Dermis microvascular lymphatic vessel endothelial cell (primary cell): Measurements from ENCODE around the gene TAF1B. TPM values are rescaled to one million over a fixed set of nuclear protein-coding genes. Genes with fewer than 3 reads are reported as not detected.

Experiments
- DNase-seq, 2 donors: peaks; one replicate each; pipeline versions ENCODE4 v3.0.0 to v3.0.0-alpha.2; 2010; ENCODE audit warnings: low read depth in 2 of 2
- total RNA-seq: library from RNA; depleted of rRNA; stranded (reverse); fragments of >200 nt; gene quantifications from 2 replicates; pipeline ENCODE4 v1.2.1, GENCODE V29; 2014

TAF1B gene
- total RNA-seq, 1 donor from 2014 or later, result 25.7 TPM

DNA sequence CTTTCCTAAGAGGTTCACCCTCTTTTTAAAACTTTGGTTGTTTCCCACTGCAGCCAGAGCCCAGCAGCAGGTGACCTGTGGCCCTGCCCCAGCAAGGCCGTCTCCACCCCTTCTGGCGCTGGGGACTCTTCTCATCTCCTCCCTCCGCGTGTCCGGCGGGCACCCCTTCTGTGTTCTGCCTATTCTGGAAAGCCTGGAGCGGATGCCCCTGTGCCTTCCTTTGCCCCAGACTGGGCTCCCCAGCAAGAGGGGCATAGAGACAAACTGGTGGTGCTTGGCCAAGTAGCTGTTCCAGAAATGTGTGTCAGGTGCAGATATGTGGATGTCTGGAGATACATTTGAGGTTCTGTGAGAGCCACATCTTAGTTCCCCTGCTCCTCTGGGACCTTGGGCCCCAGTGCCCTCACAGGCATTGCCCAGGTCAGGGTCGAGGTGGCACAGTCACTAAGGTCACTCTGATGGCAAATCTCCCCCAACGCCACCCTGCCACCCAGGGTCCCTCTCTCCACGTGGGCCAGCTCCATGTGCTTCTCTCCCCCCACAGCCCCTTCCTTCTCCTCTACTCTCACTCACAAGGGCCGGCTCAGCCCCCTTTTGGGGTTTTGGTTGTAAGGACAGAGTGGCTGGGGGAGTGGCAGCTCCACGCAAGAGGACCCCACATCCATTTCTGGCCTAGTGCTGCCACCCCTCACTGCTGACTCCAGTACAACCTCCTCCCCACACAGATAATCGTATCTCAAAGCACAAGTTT is 35.5 kb upstream of the TAF1B start:
- no peak for DNase-seq

GRCh38 chr2:9808334-9809063 is 34.8 kb upstream of the TAF1B start:
- no peak for DNase-seq

DNA sequence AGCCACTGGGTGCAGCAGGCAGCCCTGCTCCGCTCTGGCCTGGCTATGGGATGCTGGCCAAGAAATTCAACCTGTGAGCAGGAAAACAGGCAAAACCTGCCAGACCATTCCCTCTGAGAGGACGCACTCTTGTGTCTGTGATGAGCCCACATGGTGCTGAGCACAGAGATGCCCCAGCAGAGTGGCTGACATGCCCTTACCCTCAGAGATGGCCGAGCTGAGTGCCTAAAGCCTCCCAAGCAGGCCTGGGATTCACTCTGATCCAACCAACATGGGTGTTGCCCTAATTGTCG is 34.3 kb upstream of the TAF1B start:
- no peak for DNase-seq

DNA sequence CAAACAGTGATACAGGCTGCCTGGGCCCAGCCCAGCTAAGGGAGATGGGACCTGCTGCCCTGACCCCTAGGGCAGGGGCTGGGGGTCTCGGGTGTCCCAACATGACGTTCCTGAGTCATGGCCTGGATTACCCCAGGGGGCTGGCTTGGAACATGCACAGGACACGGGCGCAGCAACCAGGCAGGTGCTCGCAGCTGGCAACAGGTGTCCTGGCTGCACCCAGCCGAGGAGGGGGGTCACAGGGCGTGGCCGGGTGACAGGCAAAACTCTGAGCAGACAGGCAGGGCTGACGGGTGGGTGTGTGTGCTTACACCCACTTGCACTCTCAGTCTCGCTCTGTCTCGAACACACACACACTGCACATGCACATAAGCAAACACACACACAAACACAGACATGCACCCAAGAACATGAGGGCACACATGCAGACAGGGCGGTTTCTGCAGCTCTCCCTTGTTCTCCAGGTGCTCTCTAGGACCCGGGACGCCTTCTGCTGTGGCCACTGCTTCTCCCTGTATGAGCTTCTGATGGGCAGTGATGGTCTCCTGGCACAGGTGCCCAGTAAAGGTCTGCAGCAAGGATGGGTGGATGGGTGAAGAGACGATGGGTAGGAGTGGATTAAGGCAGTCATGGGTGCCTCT is 33.7 kb upstream of the TAF1B start:
- DNase-seq, result no peak

GRCh38 chr2:9811216-9811615 is 32.1 kb upstream of the TAF1B start:
- no peak for DNase-seq

DNA sequence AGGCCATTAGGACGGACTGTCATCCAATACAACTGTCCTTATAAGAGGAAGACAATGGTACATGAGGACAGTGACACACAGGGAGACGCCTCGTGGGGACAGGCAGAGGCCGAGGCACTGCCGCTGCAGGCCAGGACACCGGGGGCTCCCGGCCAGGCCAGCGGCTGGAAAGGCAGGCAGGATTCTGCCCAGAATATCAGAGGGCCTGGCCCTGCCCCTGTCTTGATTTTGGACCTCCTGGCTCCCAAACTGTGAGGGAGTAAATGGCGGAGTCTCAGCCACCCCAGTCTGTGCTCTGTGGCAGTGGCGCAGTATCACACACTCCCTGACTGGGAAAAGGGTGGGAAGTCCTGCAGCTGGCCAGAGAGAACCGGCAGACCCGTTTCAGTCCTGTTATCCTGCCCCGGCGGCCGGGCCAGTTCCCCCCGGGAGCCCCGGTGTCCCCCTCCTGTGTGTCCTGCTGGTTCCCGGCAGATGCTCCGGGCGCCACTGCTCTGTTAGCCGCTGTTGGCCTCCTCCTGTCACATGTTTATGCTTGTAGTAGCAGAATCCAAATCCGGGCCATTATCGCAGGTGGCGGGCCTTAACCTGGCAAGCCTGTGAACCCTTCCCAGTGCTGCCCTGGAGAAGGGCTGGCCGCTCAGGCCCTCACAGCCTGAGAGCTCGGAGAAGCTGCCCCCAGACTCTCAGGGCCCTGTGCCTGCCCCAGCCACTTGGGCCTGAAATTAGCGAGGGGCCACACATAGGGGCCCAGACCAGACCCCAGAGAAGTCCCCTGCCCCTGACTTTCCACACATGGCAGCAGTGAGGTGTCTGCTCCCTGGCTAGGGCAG is 31.4 kb upstream of the TAF1B start:
- DNase-seq, result no peak

GRCh38 chr2:9812945-9813311 is 30.3 kb upstream of the TAF1B start:
- no peak for DNase-seq

DNA sequence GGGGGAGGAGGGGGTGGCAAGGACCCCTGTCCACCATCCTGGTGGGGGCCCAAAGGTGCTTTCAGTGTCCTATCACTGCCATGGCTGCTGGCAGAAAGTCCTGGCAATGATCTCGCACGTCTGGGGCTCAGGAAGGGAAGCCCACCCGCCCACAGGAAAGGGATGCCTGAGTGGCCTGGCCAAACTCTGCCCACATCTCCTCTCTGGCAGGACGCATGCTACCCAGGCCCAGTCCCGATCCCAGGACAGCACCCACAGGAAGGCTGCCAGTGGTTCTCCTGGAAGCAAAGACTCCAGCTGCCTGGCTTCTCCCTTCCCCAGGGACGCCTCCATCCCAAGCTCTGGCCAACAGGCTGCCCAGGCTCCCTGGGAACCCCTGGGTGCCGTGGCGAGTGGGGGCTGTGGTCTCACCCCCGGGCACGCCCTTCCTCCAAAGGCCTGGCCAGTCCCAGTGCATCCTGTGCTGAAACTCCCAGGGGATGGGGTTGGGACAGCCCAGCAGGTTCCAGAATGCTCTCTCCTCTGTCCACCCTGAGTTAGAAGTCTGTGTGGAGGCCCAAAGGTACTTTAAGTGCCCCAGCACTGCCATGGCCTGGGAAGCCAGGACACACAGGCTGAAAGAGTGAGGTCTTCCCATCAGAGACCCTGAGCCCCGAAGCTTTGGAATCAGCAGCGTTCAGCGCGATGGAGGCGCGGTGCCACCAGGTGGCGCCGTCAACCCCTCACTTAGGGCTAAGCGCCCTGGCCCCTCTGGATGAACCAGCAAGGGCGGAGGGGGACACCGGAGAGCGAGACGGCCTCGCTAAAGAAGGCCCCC is 29.8 kb upstream of the TAF1B start:
- peak; percentile 11 to 64 for DNase-seq

GRCh38 chr2:9814129-9814868 is 29.0 kb upstream of the TAF1B start:
- no peak for DNase-seq

- no peak for DNase-seq
Observed at GRCh38 chr2:9815076-9815475, 28.2 kb upstream of the TAF1B start.

DNA sequence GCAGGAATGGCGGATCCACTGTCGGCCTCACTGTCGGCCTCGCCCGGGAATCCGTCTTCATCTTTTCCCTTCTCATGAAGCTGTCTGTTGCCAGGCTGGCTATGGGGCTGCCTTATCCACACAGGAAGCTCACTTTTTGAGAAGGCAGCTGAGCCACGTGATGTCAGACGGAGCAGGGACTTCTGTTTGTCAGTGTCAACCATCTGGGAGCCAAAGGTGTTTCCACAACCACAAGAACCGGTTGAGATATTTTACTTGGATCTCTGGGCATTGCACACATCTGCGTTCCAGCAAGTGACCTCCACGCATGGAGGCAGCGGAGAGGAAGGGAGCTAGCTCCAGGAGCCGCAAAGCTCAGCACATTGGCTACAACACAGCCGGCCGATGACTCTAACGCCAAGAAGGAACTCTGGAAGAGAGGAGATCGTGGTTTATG is 27.4 kb upstream of the TAF1B start:
- DNase-seq, result no peak

DNA sequence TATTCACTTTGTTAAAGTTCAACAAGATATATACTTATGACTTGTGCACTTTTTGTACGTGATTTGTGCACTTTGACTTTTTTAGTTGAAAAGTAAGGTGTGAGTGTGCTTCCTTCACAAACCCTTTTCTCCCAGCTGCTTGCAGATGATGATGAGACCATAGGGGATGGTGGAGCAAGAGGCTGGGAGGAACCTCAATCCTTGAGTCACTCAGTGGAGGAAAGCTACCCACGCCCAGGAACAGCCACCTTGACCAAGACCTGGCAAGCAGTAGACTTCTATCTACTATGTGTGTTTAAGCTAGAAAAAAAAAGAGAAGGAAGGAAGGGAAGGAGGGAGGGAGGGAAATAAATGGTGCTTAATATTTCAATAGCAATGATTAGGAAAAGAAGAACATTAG is 25.2 kb upstream of the TAF1B start:
- no peak for DNase-seq

DNA sequence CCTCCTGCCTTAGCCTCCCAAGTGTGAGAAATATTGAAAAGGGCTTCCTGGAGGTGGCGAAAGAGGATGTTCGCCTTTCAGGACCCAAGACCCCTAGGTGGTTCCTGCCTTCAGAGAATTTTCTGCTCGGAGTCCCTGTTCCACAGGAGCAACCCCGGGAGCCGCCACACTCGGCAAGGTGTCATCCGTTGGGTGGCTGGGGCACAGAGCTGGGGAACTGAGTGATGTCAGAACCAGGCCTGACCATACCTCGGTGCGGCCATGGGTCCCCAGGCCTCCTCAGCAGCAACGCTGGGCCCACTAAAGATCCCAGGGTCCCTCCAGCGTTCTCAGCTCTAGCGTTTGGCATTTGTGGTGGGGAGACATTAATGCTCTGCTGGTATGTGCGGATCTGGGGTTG is 23.7 kb upstream of the TAF1B start:
- DNase-seq, result no peak

DNA sequence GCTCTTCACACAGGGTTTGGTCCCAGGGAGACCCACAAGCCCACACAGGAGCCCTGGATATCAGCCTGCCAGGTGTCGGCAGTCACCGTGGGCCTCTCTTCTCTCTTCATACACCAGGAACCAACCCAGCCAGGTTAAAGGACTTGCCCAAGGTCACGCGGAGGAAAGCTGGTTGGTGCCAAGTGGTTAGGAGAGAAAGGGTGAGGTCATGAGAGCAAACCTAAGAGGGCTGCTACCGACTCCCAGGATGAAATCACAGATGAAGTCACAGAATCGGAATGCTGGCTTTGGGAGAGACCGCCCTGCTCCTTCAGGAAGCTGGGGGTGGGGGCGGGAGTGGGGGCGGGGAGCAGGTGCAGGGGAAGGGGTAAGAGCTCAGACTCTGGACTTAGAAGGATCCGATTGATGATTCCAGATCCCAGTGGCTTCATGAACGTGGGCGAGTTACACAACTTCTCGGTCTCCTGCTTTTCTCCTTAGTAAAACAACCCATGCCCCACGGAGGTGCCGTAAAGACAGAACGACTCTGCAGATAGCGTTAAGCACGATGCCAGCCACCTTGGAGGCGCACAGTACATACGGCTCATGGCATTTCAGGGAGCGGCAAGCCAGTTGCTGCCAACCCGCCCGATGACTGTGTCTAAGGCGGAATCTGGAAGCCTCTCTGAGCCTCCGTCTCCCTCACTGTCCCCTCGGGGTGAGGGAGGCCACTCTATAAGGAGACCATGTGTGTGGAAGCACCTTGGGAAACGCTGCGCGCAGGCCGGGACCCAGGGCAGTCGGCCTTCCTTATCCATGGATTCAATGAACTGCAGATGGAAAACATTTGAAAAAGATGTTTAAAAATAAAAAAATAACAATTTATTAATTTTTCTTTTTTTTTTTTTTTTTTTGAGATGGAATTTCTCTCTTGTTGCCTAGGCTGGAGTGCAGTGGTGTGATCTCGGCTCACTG is 23.0 kb upstream of the TAF1B start:
- no peak for DNase-seq

DNA sequence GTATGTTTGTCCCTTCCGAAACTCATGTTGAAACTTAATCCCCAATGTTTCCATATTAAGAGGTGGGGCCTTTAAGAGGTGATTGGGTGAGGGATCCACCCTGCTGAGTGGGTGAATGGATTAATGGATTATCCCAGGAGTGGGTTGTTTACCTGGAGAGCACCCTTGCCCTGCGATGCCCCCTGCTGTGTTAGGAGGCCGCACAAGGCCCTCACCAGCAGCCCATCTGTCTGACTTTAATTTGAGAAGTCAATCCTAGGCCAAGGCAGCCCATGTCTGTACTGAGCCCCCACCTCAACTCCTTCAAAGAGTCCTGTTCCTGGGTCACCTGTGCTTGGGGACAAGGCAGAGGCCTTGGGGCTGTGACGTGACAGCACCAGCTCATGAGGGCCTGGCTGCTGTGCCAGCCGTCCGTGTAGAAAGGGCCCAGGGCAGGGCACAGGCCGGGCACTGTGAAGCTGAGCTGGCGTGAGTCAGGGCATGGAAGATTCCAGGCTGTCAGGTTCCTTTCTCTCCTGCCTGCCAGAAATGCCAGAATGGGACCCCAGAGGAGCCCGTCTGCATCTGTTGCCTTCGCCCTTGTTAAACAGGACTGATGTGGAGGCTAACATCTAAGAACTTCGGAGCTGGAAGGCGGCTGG is 21.3 kb upstream of the TAF1B start:
- DNase-seq, result no peak

GRCh38 chr2:9824441-9824840 is 18.8 kb upstream of the TAF1B start:
- DNase-seq, result no peak

DNA sequence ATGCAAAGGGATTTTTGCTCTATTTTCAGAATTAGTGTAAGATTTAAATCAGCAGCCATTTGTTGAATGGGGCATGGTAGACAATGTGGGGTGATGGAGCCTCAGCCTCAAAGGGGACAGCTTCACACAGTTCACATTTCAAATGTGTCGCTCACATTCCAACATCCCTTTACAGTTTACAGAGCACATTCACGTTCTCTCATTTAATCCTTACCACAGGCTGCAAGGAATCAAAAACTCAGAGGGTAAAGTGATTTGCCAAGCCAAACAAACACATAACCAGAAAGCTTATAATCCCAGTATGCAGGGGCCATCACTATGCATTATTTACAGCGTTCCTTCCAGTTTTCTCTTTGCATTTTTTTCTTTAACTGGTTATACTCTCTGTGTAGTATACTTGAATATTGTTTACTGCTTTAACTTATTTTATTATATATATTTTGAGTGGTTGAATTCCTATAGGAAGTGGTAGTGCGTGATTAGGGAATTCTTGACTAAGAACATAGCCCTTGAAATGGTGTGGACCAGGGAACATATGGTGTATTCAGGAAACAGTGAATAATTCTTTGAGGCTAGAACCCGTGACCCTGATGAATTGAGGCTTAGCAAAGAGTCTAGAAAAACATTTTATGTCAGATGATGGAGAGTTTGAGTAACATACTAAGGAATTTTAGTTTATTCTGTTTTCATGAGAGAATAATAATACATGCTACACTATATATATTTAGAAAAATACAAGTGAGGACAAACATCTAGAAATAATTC is 18.1 kb upstream of the TAF1B start:
- peak in 1 of 2 donors; percentile 21 for DNase-seq

GRCh38 chr2:9826208-9826607 is 17.1 kb upstream of the TAF1B start:
- no peak for DNase-seq
